Liver (tissue), 2 donors: ENCODE results near the gene PHTF1.

Source experiments
- TF ChIP-seq, protein P1 (sequence below): fragments of 150-350 bp; IDR thresholded peaks from 2 replicates; pipeline ENCODE4 v1.5.1; 2017; ENCODE audit warnings: improper control_type of control experiment, low read depth, low read length; ENCODE audit not compliant: missing input control
- TF ChIP-seq, protein P2 (sequence below): IDR thresholded peaks from 2 replicates; pipeline ENCODE4 v1.6.1; 2016; ENCODE audit warnings: antibody characterized with exemption, mild to moderate bottlenecking
- TF ChIP-seq, protein P3 (sequence below): IDR thresholded peaks from 2 replicates; pipeline ENCODE4 v1.6.1; 2016; ENCODE audit warnings: antibody characterized with exemption
- donor health status: healthy.

DNA sequence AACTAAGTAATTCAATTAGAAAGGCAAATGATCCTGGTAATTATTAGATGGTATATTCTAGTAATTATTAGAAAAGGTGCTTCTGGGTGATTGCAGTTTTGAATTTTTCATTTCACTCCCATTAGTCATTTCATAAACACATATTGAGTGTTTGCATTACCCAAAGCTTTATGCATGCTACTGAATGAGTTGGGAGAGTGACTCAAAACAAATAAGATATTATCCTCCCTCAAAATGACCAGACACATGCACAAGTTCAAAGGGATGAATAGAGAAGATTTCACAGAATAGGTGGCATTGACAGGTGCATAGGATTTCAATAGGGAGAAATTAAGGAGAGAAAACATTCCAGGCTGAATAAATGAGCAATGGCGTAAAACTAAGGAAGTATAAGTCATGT, 84.7 kb downstream of the PHTF1 start:
- TF ChIP-seq, protein P1, sequence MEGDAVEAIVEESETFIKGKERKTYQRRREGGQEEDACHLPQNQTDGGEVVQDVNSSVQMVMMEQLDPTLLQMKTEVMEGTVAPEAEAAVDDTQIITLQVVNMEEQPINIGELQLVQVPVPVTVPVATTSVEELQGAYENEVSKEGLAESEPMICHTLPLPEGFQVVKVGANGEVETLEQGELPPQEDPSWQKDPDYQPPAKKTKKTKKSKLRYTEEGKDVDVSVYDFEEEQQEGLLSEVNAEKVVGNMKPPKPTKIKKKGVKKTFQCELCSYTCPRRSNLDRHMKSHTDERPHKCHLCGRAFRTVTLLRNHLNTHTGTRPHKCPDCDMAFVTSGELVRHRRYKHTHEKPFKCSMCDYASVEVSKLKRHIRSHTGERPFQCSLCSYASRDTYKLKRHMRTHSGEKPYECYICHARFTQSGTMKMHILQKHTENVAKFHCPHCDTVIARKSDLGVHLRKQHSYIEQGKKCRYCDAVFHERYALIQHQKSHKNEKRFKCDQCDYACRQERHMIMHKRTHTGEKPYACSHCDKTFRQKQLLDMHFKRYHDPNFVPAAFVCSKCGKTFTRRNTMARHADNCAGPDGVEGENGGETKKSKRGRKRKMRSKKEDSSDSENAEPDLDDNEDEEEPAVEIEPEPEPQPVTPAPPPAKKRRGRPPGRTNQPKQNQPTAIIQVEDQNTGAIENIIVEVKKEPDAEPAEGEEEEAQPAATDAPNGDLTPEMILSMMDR: no peak
- TF ChIP-seq, protein P2, sequence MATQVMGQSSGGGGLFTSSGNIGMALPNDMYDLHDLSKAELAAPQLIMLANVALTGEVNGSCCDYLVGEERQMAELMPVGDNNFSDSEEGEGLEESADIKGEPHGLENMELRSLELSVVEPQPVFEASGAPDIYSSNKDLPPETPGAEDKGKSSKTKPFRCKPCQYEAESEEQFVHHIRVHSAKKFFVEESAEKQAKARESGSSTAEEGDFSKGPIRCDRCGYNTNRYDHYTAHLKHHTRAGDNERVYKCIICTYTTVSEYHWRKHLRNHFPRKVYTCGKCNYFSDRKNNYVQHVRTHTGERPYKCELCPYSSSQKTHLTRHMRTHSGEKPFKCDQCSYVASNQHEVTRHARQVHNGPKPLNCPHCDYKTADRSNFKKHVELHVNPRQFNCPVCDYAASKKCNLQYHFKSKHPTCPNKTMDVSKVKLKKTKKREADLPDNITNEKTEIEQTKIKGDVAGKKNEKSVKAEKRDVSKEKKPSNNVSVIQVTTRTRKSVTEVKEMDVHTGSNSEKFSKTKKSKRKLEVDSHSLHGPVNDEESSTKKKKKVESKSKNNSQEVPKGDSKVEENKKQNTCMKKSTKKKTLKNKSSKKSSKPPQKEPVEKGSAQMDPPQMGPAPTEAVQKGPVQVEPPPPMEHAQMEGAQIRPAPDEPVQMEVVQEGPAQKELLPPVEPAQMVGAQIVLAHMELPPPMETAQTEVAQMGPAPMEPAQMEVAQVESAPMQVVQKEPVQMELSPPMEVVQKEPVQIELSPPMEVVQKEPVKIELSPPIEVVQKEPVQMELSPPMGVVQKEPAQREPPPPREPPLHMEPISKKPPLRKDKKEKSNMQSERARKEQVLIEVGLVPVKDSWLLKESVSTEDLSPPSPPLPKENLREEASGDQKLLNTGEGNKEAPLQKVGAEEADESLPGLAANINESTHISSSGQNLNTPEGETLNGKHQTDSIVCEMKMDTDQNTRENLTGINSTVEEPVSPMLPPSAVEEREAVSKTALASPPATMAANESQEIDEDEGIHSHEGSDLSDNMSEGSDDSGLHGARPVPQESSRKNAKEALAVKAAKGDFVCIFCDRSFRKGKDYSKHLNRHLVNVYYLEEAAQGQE: no peak
- TF ChIP-seq, protein P3, sequence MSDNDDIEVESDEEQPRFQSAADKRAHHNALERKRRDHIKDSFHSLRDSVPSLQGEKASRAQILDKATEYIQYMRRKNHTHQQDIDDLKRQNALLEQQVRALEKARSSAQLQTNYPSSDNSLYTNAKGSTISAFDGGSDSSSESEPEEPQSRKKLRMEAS: no peak
